Esophagus muscularis mucosa (tissue), 4 donors: Measurements from ENCODE around the gene ELSPBP1. TPM values are rescaled to one million over a fixed set of nuclear protein-coding genes. Genes with fewer than 3 reads are reported as not detected.
"Not testable (repeated sequence)": the region's sequence is repeated elsewhere in the genome, so short reads cannot be mapped to it uniquely, and the experiment has no call there.

Experiments
- DNase-seq: peaks from one replicate; pipeline ENCODE4 v3.0.0-alpha.2; 2017; ENCODE audit errors: extremely low spot score
- H3K27ac ChIP-seq, 4 donors: fragments of 200-600 bp; sonication (generic); replicated peaks in 1 of 4; 1 replicate in 3 of 4; 2 replicates in 1 of 4; pipeline ENCODE4 v1.5.1; 2016 to 2019; ENCODE audit warnings: mild to moderate bottlenecking in 1 of 4
- H3K27me3 ChIP-seq, 4 donors: fragments of 200-600 bp; sonication (generic); one replicate each; pipeline versions ENCODE4 v1.5.1 to v1.6.0; 2016 to 2019
- H3K36me3 ChIP-seq, 4 donors: fragments of 200-600 bp; sonication (generic); one replicate each; pipeline ENCODE4 v1.5.1; 2016 to 2019
- H3K4me1 ChIP-seq, 4 donors: fragments of 200-600 bp; sonication (generic); one replicate each; pipeline ENCODE4 v1.5.1; 2016 to 2019
- H3K4me3 ChIP-seq, 4 donors: fragments of 200-600 bp; sonication (generic); 1 replicate in 2 of 4; 2 replicates in 2 of 4; pipeline ENCODE4 v1.5.1; 2016 to 2019; ENCODE audit warnings: mild to moderate bottlenecking in 4 of 4, moderate library complexity in 1 of 4
- H3K9me3 ChIP-seq, 4 donors: fragments of 200-600 bp; sonication (generic); 1 replicate in 3 of 4; 2 replicates in 1 of 4; pipeline ENCODE4 v1.5.1; 2016 to 2019
- EP300 ChIP-seq: sonication (generic); formaldehyde crosslinking; IDR thresholded peaks from one replicate; pipeline ENCODE4 v1.6.1; 2017; ENCODE audit warnings: antibody characterized with exemption
- POLR2A ChIP-seq: fragments of 450-650 bp; IDR thresholded peaks from one replicate; pipeline ENCODE4 v1.6.1; 2017; ENCODE audit warnings: antibody characterized with exemption, moderate library complexity, mild to moderate bottlenecking, low read depth
- POLR2AphosphoS5 ChIP-seq, 2 donors: sonication (generic); formaldehyde crosslinking; IDR thresholded peaks; one replicate each; pipeline ENCODE4 v1.6.1; 2017; ENCODE audit warnings: antibody characterized with exemption in 2 of 2
- WGBS: methylation state at CpG from one replicate; pipeline ENCODE4 v1.1.5; 2018; 5-methylcytosine and 5-hydroxymethylcytosine counted together
- intact Hi-C: fragments of 100-400 bp; cut with DNase I; formaldehyde crosslinking; loops from one replicate; pipeline ENCODE4 v1.15.1; 2023
- total RNA-seq, 4 donors: library from RNA; depleted of rRNA; stranded (reverse); fragments of >200 nt; gene quantifications; one replicate each; pipeline versions ENCODE4 v1.1.0 to v1.2.1, GENCODE V29; 2016
- TF ChIP-seq, protein P1 (sequence below), 3 experiments: fragments of 200-600 bp in 2 of 3; fragments of 450-650 bp in 1 of 3; sonication (generic) in 2 of 3; IDR thresholded peaks; one replicate each; pipeline ENCODE4 v1.5.1; 2017 to 2019; ENCODE audit warnings: antibody characterized with exemption in 3 of 3, mild to moderate bottlenecking in 2 of 3, moderate library complexity in 1 of 3

ELSPBP1 gene
- total RNA-seq, 4 donors from 2014 or later, result not detected

DNA sequence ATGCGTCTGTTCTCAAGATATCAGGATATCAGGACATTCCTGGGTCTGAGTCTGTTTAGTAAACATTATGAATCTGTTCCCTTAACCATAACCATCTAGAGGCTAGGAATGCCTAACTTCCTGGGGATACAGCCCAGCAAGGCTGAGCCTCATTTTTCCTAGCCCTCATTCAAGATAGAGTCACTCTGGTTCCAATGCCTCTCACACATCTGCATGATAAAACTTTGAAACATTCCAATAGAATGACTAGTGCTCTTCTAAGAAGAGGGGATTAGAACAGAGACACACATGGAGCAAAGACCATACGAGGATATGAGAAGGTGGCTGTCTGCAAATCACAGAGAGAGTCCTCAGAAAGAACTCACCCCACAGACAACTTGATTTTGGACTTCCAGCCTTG lies 70.1 kb downstream of the ELSPBP1 start:
- H3K27ac ChIP-seq, result no peak overlapping the region
- WGBS, result 95% methylated on average over 2 of the region's 2 CpGs
- intact Hi-C loops, result no loop called here
- no peaks in the 10 kb centered on the region for H3K27me3 ChIP-seq
- peaks cover 0 to 21% (median 2%) of the 10 kb centered on the region in 4 donors for H3K4me1 ChIP-seq
- H3K36me3 ChIP-seq, result peaks cover 0 to 56% (median 20%) of the 10 kb centered on the region in 4 donors
- no peak for TF ChIP-seq EP300
- TF ChIP-seq POLR2A, result no peak
- no peak for TF ChIP-seq POLR2AphosphoS5 (IDR thresholded peaks at IDR 0.05)
- TF ChIP-seq, protein P1, sequence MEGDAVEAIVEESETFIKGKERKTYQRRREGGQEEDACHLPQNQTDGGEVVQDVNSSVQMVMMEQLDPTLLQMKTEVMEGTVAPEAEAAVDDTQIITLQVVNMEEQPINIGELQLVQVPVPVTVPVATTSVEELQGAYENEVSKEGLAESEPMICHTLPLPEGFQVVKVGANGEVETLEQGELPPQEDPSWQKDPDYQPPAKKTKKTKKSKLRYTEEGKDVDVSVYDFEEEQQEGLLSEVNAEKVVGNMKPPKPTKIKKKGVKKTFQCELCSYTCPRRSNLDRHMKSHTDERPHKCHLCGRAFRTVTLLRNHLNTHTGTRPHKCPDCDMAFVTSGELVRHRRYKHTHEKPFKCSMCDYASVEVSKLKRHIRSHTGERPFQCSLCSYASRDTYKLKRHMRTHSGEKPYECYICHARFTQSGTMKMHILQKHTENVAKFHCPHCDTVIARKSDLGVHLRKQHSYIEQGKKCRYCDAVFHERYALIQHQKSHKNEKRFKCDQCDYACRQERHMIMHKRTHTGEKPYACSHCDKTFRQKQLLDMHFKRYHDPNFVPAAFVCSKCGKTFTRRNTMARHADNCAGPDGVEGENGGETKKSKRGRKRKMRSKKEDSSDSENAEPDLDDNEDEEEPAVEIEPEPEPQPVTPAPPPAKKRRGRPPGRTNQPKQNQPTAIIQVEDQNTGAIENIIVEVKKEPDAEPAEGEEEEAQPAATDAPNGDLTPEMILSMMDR (IDR thresholded peaks at IDR 0.05), result no peak
- H3K4me3 ChIP-seq, result no peak overlapping the region
- DNase-seq, result no peak
- H3K9me3 ChIP-seq, result no peaks in the 10 kb centered on the region

- TF ChIP-seq POLR2AphosphoS5 (IDR thresholded peaks at IDR 0.05) (no peak), POLR2A (no peak), EP300 (no peak)
- TF ChIP-seq, protein P1 (IDR thresholded peaks at IDR 0.05), result no peak
- WGBS, result 72% methylated on average over 2 of the region's 2 CpGs
- no peak for DNase-seq
- intact Hi-C loops, result no loop called here
- H3K4me3 ChIP-seq, result no peak overlapping the region
- no peak overlapping the region for H3K27ac ChIP-seq
- H3K36me3 ChIP-seq, result peaks cover 0 to 49% (median 27%) of the 10 kb centered on the region in 4 donors
- no peaks in the 10 kb centered on the region for H3K9me3 ChIP-seq
- no peaks in the 10 kb centered on the region for H3K27me3 ChIP-seq
- peaks cover 0 to 10% (median 0%) of the 10 kb centered on the region in 4 donors for H3K4me1 ChIP-seq
These were observed 75.0 kb downstream of the ELSPBP1 start for GRCh38 chr19:48069435-48069834.

DNA sequence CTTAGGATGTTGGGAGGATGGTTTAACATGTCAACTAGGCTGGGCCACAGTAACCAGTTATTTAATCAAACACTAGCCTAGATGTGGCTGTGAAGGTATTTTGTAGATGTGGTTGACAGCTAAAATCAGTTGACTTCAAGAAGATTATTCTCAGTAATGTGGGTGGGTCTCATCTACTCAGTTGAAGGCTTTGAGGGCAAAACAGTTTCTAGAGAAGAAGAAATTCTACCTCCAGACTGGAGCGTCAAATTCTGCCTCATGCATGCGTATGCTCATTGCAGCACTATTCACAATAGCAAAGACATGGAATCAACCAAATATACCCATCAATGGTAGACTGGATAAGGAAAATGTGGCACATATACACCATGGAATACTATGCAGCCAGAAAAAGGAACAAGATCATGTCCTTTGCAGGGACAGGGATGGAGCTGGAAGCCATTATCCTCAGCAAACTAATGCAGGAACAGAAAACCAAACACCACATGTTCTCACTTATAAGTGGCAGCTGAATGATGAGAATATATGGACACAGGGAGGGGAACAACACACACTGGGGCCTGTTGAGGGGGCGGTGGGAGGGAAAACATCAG lies 75.8 kb downstream of the ELSPBP1 start:
- H3K4me3 ChIP-seq, H3K27me3 ChIP-seq, H3K4me1 ChIP-seq, intact Hi-C loops, H3K9me3 ChIP-seq, H3K27ac ChIP-seq, DNase-seq: not testable (repeated sequence)
- WGBS, result 95% methylated on average over 3 of the region's 3 CpGs
- peaks cover 0 to 46% (median 29%) of the 10 kb centered on the region in 4 donors for H3K36me3 ChIP-seq

Other genes with a start within 250 kb of the ELSPBP1 start
- 100 to 1,000 TPM; 350 to 500 (median 454) TPM for gene NOP53, start 249.1 kb upstream of the ELSPBP1 start, total RNA-seq
- 1,000 to 10,000 TPM; 1,363 to 1,667 (median 1,434) TPM for gene SELENOW, start 215.9 kb upstream of the ELSPBP1 start, total RNA-seq
- gene TPRX1, start 190.1 kb upstream of the ELSPBP1 start, total RNA-seq, result not detected
- gene CRX, start 172.7 kb upstream of the ELSPBP1 start, total RNA-seq, result not detected
- gene TPRX2, start 135.4 kb upstream of the ELSPBP1 start, total RNA-seq, result not detected
- gene SULT2A1, start 108.3 kb upstream of the ELSPBP1 start, total RNA-seq, result not detected
- not detected for gene BSPH1, start 2.5 kb upstream of the ELSPBP1 start, total RNA-seq
- gene CABP5, start 49.4 kb downstream of the ELSPBP1 start, total RNA-seq, result not detected
- 10 to 100 TPM in 2 of 4 donors, 1 to 10 TPM in 2; 5.3 to 15.1 (median 9.3) TPM for gene PLA2G4C, start 116.2 kb downstream of the ELSPBP1 start, total RNA-seq
- 1 to 10 TPM; 4.2 to 7.3 (median 6.0) TPM for gene LIG1, start 175.7 kb downstream of the ELSPBP1 start, total RNA-seq
- gene ZSWIM9, start 176.0 kb downstream of the ELSPBP1 start, total RNA-seq, result 10 to 100 TPM in 2 of 4 donors, 1 to 10 TPM in 2; 4.0 to 15.2 (median 10.4) TPM